AG10803 (cell line): Measurements from ENCODE around the gene SLC6A3.
"Not testable (repeated sequence)": the region's sequence is repeated elsewhere in the genome, so short reads cannot be mapped to it uniquely, and the experiment has no call there.

Source experiments
- DNase-seq: peaks from one replicate; pipeline ENCODE4 v3.0.0; 2010; ENCODE audit warnings: low read depth
- H3K4me3 ChIP-seq: 2 replicates; pipeline ENCODE4 v1.5.1; 2011; ENCODE audit warnings: mild to moderate bottlenecking, low read length, control low read depth
- CTCF ChIP-seq: conservative IDR thresholded peaks from 2 replicates; pipeline ENCODE4 v1.5.1; 2011; ENCODE audit warnings: mild to moderate bottlenecking, low read length, control low read depth, inconsistent platforms

The SLC6A3 gene

DNA sequence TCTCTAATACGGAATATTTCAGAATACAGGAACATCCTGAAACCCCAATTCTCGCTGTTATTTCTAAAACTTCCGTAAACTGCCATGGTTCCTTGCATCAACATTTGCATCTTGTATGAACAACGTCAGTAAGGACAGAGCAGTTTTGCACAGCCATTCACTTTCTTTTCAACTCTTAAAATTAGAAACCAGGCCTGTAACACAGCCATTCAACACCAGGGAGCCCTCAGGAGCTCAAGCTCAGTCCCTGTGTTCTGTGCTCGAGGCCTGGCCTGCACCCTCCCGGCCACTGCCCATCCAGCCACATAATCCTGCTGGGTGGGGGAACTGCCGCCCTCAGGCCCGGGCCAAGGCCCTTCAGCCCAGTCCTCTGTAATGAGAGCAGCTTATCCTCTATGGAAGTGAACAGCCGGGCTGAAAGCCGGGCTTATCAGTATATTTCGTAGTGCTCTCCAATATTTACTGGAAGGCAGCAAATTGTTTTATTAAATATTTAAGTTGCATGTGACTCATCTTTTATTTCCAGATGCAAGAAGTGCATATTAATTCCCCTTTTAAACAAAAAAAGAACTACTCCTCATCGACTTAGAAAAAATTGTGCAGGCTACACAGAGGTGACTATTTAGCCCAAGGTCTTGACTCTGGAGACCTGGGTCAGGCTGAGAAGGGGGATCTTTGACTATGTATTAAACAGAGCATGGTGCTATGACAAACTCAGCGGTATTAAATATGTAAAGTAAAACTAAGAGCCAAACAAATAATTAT, 33.2 kb upstream of the SLC6A3 start:
- no peak overlapping the region for H3K4me3 ChIP-seq
- no peak for DNase-seq
- TF ChIP-seq CTCF, result no peak

DNA sequence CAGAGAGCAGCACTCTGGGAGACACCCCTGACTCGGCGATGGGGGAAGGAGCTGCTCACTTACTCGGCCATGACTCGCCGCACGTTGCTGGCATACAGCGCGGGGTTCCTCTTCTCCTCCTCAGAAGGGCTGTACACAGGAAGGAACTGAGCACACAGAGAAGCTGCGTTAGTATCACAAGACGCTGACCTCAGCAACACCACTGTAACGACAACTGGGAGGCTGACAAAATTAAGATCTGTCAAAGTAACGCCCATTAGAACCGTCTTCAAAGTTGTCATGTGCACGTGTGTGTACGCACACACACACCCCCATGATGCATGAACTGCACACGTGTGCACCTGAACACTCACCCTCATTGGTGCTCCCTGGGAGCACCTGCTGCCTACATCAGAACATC, 32.1 kb upstream of the SLC6A3 start:
- TF ChIP-seq CTCF, result no peak
- DNase-seq, result no peak

DNA sequence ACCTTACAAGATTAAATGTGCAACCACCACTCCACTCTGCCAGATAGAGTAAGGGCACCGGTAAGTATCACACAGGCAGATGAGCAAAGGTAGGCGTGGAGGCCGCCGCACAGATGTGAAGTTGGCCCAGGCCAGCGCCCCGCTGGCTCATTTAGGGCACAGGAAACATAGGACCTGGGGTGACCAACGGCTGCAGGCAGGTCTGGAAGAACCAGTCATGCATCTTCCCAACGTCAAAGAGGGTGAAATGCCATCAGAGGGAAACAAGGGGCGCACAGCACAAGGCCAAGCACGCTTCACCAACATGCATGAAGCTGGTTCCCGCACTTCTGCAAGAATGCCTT, 31.7 kb upstream of the SLC6A3 start:
- no peak for TF ChIP-seq CTCF
- no peak for DNase-seq

More for the DNA sequence above, 32.1 kb upstream of the SLC6A3 start:
- H3K4me3 ChIP-seq, result no peak overlapping the region

DNA sequence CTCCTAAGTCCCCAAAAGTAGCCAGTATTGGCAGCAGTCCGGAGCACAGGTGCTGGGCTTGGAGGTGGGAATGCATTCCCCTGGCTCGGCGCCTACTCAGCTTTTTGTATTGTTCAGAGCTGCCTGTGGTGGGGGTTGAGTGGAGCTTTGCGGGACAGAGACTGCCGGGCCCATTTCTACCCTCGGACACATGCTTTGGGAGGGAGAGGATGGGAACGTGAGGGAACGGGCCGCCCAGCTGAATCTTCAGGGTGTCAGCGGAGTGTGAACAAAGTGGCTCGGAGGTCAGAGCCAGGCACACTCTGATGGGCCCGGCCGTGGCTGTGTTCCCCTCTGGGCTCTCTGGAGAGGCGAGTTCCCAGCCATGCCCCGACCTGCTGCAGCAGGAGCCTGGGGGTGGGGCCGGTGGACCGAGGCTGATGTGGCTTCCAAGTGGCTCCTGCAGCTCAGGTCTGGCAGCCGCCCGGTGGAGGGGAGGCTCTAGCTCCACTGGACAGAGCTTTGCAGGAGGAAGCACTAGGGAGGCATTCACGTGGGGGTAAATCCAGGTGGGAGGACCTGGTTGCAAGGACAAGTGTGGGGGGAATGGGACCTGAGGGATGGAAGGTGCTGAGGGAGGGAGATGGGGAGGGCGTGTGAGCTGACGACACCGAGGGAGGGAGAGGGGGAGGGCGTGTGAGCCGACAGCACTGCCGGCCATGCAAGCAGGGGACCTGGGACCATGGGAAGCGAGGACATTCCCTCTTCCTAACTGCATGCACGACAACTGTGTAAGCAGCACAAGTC, 31.1 kb upstream of the SLC6A3 start:
- H3K4me3 ChIP-seq, result no peak overlapping the region
- DNase-seq, result no peak
- no peak for TF ChIP-seq CTCF

More for the DNA sequence above, 31.7 kb upstream of the SLC6A3 start:
- H3K4me3 ChIP-seq, result no peak overlapping the region

GRCh38 chr5:1475544-1475900, 30.3 kb upstream of the SLC6A3 start:
- H3K4me3 ChIP-seq, DNase-seq: not testable (repeated sequence)

- TF ChIP-seq CTCF, result no peak
- H3K4me3 ChIP-seq, result no peak overlapping the region
- no peak for DNase-seq
Measured at GRCh38 chr5:1474866-1475543, 29.8 kb upstream of the SLC6A3 start.

- no peak for TF ChIP-seq CTCF
- no peak overlapping the region for H3K4me3 ChIP-seq
- no peak for DNase-seq
Measured at GRCh38 chr5:1474183-1474839, 29.1 kb upstream of the SLC6A3 start.
